SK-N-SH (cell line): Measurements from ENCODE around the gene MAPK1. TPM values are rescaled to one million over a fixed set of nuclear protein-coding genes. Genes with fewer than 3 reads are reported as not detected.

Experiments
- CTCF ChIA-PET: fragments of 300-600, 350-600 bp; formaldehyde crosslinking; extraction: SDS; loops from one replicate; lab custom pipeline; 2021; lab: Yijun Ruan, JAX
- POLR2A ChIA-PET: fragments of 350-600 bp; sonication (Branson Sonifier 250); formaldehyde crosslinking; extraction: SDS; loops from one replicate; lab custom pipeline; 2020; ENCODE audit warnings: antibody characterized with exemption, inconsistent platforms; lab: Yijun Ruan, JAX
- DNase-seq: peaks from one replicate; pipeline ENCODE4 v3.0.0; 2012
- H2AFZ ChIP-seq: fragments of 200-600 bp; sonication (generic); 2 replicates; pipeline ENCODE4 v1.8.1; 2016; ENCODE audit warnings: antibody characterized with exemption, mild to moderate bottlenecking, low read depth
- H3F3A ChIP-seq: fragments of 200-600 bp; sonication (generic); replicated peaks from 2 replicates; pipeline ENCODE3; 2016; ENCODE audit warnings: antibody characterized with exemption, mild to moderate bottlenecking; ENCODE audit not compliant: insufficient read depth
- H3K27ac ChIP-seq, 2 experiments: fragments of 200-500 bp in 1 of 2; fragments of 200-600 bp in 1 of 2; sonication (Bioruptor generic) in 1 of 2; sonication (generic), shearing (Covaris generic) in 1 of 2; 2 replicates each; pipeline versions ENCODE4 v1.5.1 to v1.6.1; 2014 to 2016; ENCODE audit warnings: low read depth in 2 of 2, inconsistent platforms in 1 of 2, low read length in 1 of 2, mild to moderate bottlenecking in 1 of 2, mixed read lengths in 1 of 2
- H3K27me3 ChIP-seq: fragments of 200-600 bp; sonication (generic), shearing (Covaris generic); 2 replicates; pipeline ENCODE4 v1.6.1; 2016; ENCODE audit warnings: mixed run types; ENCODE audit not compliant: insufficient read depth
- H3K36me3 ChIP-seq, 2 experiments: fragments of 200-500 bp in 1 of 2; fragments of 200-600 bp in 1 of 2; sonication (Bioruptor generic) in 1 of 2; sonication (generic) in 1 of 2; replicated peaks in 1 of 2; 2 replicates each; pipeline versions ENCODE3 to v1.5.1; 2014 to 2016; ENCODE audit warnings: low read length in 1 of 2, mild to moderate bottlenecking in 1 of 2; ENCODE audit not compliant: insufficient read depth in 2 of 2, control insufficient read depth in 1 of 2
- H3K4me1 ChIP-seq, 2 experiments: fragments of 200-500 bp in 1 of 2; fragments of 200-600 bp in 1 of 2; sonication (Bioruptor generic) in 1 of 2; sonication (generic), shearing (Covaris generic) in 1 of 2; 2 replicates each; pipeline versions ENCODE4 v1.5.1 to v1.6.1; 2014 to 2016; ENCODE audit warnings: low read depth in 1 of 2, low read length in 1 of 2, mixed run types in 1 of 2; ENCODE audit not compliant: insufficient read depth in 2 of 2, control insufficient read depth in 1 of 2
- H3K4me2 ChIP-seq: fragments of 200-600 bp; sonication (generic), shearing (Covaris generic); 2 replicates; pipeline ENCODE4 v1.6.1; 2017; ENCODE audit warnings: mixed run types
- H3K4me3 ChIP-seq, 2 experiments: fragments of 200-500 bp in 1 of 2; fragments of 200-600 bp in 1 of 2; sonication (Bioruptor generic) in 1 of 2; sonication (generic), shearing (Covaris generic) in 1 of 2; 2 replicates each; pipeline versions ENCODE4 v1.5.1 to v1.8.1; 2014 to 2016; ENCODE audit warnings: low read depth in 2 of 2, inconsistent platforms in 1 of 2, low read length in 1 of 2, mild to moderate bottlenecking in 1 of 2, mixed read lengths in 1 of 2, moderate library complexity in 1 of 2
- H3K79me2 ChIP-seq: fragments of 200-600 bp; sonication (generic); 2 replicates; pipeline ENCODE4 v1.8.1; 2017; ENCODE audit warnings: mild to moderate bottlenecking; ENCODE audit not compliant: insufficient read depth
- H3K9ac ChIP-seq: fragments of 200-600 bp; sonication (generic); 2 replicates; pipeline ENCODE4 v1.6.1; 2017; ENCODE audit warnings: mixed run types
- H3K9me2 ChIP-seq: fragments of 200-600 bp; sonication (generic); 2 replicates; pipeline ENCODE4 v1.6.1; 2017; ENCODE audit warnings: mixed run types
- H3K9me3 ChIP-seq: fragments of 200-600 bp; sonication (generic); 2 replicates; pipeline ENCODE4 v1.6.1; 2017; ENCODE audit warnings: mixed run types, mild to moderate bottlenecking, moderate library complexity
- H4K20me1 ChIP-seq: fragments of 200-600 bp; sonication (generic); 2 replicates; pipeline ENCODE4 v1.6.1; 2017; ENCODE audit warnings: mild to moderate bottlenecking, mixed run types; ENCODE audit not compliant: insufficient read depth
- CHD2 ChIP-seq: fragments of 150-350 bp; IDR thresholded peaks from 2 replicates; pipeline ENCODE4 v1.6.1; 2018; ENCODE audit warnings: low read length; ENCODE audit not compliant: partially characterized antibody
- FOXJ3 ChIP-seq: sonication (generic); formaldehyde crosslinking; IDR thresholded peaks from 2 replicates; pipeline ENCODE4 v1.5.1; 2020; ENCODE audit warnings: mild to moderate bottlenecking, missing genetic modification reagents
- MAX ChIP-seq: IDR thresholded peaks from 2 replicates; pipeline ENCODE4 v1.4.0; 2012; ENCODE audit warnings: low read depth
- NFIC ChIP-seq: IDR thresholded peaks from 2 replicates; pipeline ENCODE4 v1.4.0; 2012; ENCODE audit warnings: borderline replicate concordance
- PBX3 ChIP-seq: IDR thresholded peaks from 2 replicates; pipeline ENCODE4; 2012
- POLR2AphosphoS5 ChIP-seq: IDR thresholded peaks from 2 replicates; pipeline ENCODE4 v1.6.1; 2012; ENCODE audit warnings: low read depth, low read length
- RCOR1 ChIP-seq: fragments of 150-350 bp; IDR thresholded peaks from 2 replicates; pipeline ENCODE4 v1.6.1; 2017; ENCODE audit warnings: antibody characterized with exemption, low read length
- RFX5 ChIP-seq: IDR thresholded peaks from 2 replicates; pipeline ENCODE4 v1.6.1; 2012; ENCODE audit warnings: mild to moderate bottlenecking, improper control_type of control experiment, low read length
- RXRA ChIP-seq: IDR thresholded peaks from 2 replicates; pipeline ENCODE4 v1.4.0; 2012; ENCODE audit warnings: low read depth, mild to moderate bottlenecking, borderline replicate concordance
- SIN3A ChIP-seq: IDR thresholded peaks from 2 replicates; pipeline ENCODE4 v1.6.1; 2012; ENCODE audit warnings: low read depth, mild to moderate bottlenecking, low read length, moderate library complexity, borderline replicate concordance
- TCF12 ChIP-seq: IDR thresholded peaks from 2 replicates; pipeline ENCODE4 v1.4.0; 2012
- TEAD4 ChIP-seq: IDR thresholded peaks from 2 replicates; pipeline ENCODE4 v1.4.0; 2012; ENCODE audit warnings: mild to moderate bottlenecking, borderline replicate concordance; ENCODE audit not compliant: insufficient read depth
- USF2 ChIP-seq: fragments of 150-350 bp; IDR thresholded peaks from 2 replicates; pipeline ENCODE4 v1.6.1; 2017; ENCODE audit warnings: antibody characterized with exemption, low read length, low read depth, borderline replicate concordance
- ZBTB33 ChIP-seq: IDR thresholded peaks from 2 replicates; pipeline ENCODE4 v1.4.0; 2012; ENCODE audit warnings: low read depth, borderline replicate concordance
- WGBS: methylation state at CpG from one replicate; pipeline ENCODE4 v1.1.6; 2017; ENCODE audit warnings: low lambda C conversion rate; 5-methylcytosine and 5-hydroxymethylcytosine counted together
- polyA plus RNA-seq, 3 experiments: library from polyadenylated mRNA; depleted of rRNA; stranded (reverse); fragments of >200 nt; gene quantifications; 2 replicates each; pipeline ENCODE4 v1.2.3, GENCODE V29; 2012

Gene MAPK1
- polyA plus RNA-seq, 1 of the 3 experiments (the other 2 are of a cell fraction), result 25.6 TPM

- Histone ChIP-seq H2AFZ (no peak overlapping the region), H3K79me2 (peaks cover 100% of the 10 kb centered on the region), H3K9me3 (no peaks in the 10 kb centered on the region), H3K36me3 (no peaks in the 10 kb centered on the region), H3K27me3 (no peaks in the 10 kb centered on the region), H3K9me2 (no peaks in the 10 kb centered on the region), H3F3A (no peaks in the 10 kb centered on the region), H4K20me1 (peaks cover 100% of the 10 kb centered on the region), H3K4me2 (no peak overlapping the region), H3K4me1 (peaks cover 3 to 9% of the 10 kb centered on the region in 2 experiments; a peak in 2 of 4 replicates), H3K27ac (no peak overlapping the region), H3K9ac (no peak overlapping the region), H3K4me3 (no peak overlapping the region)
- DNase-seq, result no peak
- TF ChIP-seq TCF12, result no peak
- TF ChIP-seq RCOR1, result no peak
- no peak for TF ChIP-seq SIN3A
- TF ChIP-seq FOXJ3 (CRISPR knock-in tag), result no peak
- no peak for TF ChIP-seq ZBTB33
- POLR2A ChIA-PET, result no interaction called here
- CTCF ChIA-PET, result no interaction called here
- WGBS, result 97% methylated on average over 8 of the region's 8 CpGs
Measured at GRCh38 chr22:21856868-21857267, 10.6 kb downstream of the MAPK1 start.

- H4K20me1 ChIP-seq, result peaks cover 100% of the 10 kb centered on the region
- ChIA-PET CTCF (interaction anchor here (1.1 kb wide), 1 partner anchor 96 kb away, joined by 3 read pairs; the partner anchor contains the start of gene PPM1F), POLR2A (no interaction called here)
Measured at GRCh38 chr22:21856197-21856596, 11.2 kb downstream of the MAPK1 start.

More at GRCh38 chr22:21856197-21856596, 11.2 kb downstream of the MAPK1 start:
- H3K27ac ChIP-seq, result no peak overlapping the region
- no peak for DNase-seq
- no peaks in the 10 kb centered on the region for H3K9me3 ChIP-seq
- TF ChIP-seq CHD2 (no peak), POLR2AphosphoS5 (no peak), USF2 (no peak), RXRA (no peak), RCOR1 (no peak), PBX3 (no peak), TEAD4 (no peak), FOXJ3 (CRISPR knock-in tag) (no peak), NFIC (no peak), RFX5 (no peak), MAX (no peak)
- H3K4me2 ChIP-seq, result no peak overlapping the region
- no peaks in the 10 kb centered on the region for H3K9me2 ChIP-seq
- 95% methylated on average over 10 of the region's 10 CpGs for WGBS
- peaks cover 3 to 9% of the 10 kb centered on the region in 2 experiments; a peak in 2 of 4 replicates for H3K4me1 ChIP-seq
- H3K27me3 ChIP-seq, result no peaks in the 10 kb centered on the region
- no peaks in the 10 kb centered on the region for H3K36me3 ChIP-seq
- peaks cover 100% of the 10 kb centered on the region for H3K79me2 ChIP-seq
- no peak overlapping the region for H3K4me3 ChIP-seq
- no peak overlapping the region for H2AFZ ChIP-seq
- no peaks in the 10 kb centered on the region for H3F3A ChIP-seq
- H3K9ac ChIP-seq, result no peak overlapping the region
